ENCODE measurements around the gene PLA2R1.

Gene PLA2R1

DNA sequence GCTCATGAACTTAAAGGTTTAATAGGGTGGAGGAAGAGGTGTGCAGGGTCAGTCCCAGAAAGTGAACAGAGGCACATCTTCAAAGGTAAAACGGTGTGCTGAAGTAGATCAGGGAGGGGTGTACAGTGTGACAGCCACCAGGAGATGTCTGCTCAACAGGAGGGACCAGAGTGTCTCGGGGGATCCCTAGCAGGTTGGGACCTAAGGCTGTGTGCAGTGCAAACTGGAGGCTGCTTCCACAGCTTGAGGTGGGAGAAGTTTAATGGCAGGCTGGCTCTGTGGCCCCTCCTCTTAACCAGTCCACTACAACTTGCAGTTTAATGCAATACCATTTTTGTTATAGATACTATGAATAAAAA lies 33.2 kb downstream of the PLA2R1 start:
- ATAC-seq (no peak), DNase-seq (no peak)

DNA sequence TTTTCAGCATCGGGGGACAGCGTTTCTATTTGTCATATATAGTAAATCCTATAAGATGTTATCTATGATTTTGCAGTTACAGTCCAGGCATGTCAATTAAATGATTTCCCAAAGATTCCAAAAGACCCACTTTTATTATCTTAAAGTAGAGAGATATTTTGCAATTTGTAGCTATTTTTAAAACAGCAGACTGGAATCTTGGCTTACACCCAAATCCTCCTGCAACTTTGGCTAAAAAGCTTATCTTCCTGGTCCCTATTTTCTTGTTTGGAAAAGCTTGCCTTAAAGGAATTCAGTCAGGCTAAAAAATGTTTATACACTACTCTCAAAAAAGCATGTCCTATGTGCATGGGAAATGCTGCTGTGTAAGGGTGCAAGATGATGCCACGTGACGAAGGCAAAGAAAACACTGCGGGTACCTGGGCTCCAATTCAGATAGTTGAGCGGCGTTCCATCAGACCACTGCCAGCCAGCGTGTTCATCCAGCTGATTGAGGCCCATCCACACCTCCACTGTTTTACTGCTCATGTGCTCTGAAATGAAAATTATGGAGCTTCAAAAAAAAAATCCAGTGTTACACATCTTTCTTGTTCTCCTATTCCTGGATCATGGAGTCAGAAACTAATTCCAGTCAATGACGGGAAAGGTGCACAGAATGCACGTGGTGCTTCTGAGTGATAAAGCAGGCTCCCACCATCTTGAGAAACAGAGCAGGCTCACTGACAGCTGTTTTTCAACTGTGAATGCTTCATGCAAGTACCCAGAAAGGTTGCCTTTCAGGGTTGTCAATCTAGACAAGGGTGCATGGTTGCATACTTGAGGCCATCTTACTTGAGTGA lies 33.8 kb downstream of the PLA2R1 start:
- no peak for DNase-seq
- no peak for ATAC-seq

DNA sequence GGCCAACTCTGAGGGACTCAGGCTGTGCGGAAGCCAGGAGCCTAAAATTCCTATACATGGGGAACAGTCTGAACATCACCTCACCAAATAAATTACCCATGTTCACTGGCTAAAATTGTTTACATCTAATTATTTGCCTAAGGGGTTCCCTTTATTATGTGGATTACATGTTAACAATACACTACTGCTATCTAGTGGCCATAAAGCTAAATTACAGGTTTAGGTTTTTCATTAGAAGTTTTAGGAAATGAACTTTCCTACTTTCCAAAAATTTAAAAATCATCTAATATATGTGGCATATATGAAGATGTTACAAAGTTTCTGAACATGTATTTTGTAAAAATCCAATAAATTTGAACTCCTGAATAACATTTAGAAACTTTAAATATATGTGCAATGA lies 40.3 kb downstream of the PLA2R1 start:
- ATAC-seq: no peak
- DNase-seq: no peak

DNA sequence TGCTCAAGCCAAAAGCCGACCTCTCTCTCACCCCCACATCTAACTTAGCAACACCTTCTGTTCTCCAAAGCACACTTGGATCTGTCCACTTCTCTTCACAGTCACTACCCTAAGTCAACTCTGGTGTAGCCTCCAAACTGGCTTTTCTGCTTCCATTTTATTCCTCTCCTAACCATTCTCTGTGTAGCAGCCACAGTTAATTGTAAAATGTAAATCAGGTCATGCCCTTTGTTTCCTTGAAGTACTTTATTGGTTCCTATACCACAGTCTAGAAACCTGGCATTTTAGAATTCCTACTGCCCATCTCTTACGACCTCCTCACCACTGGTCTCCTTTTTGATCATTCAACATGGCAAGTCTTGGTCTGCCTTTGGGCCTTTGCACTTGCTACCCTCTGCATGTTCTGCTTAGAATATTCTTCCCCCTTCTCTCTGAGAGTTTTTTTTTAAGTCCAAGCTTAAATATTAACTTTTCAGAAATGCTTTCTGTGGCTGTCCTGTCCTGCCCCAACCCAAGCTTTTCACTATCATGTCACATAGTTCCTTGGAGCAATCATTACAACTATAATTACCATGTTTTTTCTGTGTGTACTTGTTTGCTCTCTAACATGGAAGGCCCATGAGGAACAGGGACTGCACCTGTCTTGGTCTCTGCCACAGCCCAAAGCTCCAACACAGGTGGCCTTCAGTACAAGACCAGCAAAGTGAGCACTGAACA lies 42.9 kb downstream of the PLA2R1 start:
- ATAC-seq: no peak
- DNase-seq: no peak

DNA sequence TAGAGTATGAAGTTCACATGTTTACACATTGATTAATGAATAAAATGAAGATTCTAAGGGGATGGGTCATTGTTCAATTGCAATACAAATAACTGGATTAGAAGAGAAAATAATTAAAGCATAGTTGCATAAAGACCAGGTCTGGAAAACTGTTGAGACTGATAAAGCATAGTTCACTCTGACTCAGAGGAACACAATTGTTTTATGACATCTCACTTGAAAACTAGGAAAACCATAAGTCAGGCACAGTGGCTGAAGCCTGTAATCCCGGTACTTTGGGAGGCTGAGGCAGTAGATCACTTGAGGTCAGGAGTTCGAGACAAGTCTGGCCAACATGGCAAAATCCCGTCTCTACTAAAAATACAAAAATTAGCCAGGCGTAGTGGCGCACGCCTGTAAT lies 46.7 kb downstream of the PLA2R1 start:
- ATAC-seq: no peak
- no peak for DNase-seq

DNA sequence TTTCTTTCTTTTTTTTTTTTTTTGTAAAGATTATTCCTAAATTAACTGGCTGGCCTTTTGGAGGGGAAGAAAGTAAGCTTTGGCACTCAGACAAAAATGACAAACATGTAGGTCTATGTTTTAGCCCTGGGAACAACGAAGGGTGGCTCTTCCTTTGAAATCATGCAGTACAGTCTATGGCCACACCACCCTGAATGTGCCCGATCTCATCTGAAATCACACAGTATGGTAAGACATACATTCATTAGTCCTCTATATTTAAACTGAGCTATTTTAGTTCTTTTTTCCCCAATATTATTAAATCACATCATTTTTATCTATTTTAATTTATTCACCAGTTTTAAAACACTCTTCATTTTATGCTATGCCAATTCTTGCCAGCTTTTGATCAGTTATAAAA lies 48.2 kb downstream of the PLA2R1 start:
- ATAC-seq (no peak), DNase-seq (no peak)

DNA sequence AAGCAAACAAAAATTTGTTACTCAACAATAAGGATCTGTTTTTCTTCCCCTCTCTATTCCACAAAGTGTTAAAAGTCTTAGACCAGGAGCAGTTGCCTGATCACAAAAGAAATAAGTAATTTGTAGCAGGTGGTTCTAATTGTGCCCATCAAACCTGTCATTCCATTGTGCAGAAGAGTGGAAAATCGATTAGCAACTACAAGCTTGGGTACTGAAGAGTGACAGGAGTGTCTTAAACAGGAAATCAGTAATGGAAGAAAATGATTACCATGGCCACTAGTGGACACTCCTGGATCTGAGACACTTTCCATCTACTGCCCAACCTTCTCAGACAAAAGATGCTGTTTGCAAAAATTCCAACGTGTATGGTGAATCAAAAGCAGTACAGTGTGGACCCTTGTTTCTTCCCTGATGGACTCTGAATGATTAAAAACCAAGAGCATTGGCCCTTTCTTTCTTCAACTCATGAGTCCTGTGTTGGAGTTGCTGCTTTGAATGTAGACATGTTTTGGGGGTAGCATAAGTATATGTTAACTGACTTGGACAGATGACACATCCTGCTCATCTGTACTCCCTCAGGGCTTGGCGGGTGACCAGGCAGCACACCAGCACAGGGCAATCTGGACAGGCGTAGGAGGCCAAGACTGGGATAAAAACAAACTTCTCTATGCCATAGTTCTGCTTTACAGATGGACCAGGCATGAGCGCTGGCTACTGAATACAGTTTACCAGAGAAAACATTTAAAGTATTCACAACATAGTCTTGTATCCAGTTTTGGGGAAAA lies 51.9 kb downstream of the PLA2R1 start:
- ATAC-seq (no peak), DNase-seq (no peak)

DNA sequence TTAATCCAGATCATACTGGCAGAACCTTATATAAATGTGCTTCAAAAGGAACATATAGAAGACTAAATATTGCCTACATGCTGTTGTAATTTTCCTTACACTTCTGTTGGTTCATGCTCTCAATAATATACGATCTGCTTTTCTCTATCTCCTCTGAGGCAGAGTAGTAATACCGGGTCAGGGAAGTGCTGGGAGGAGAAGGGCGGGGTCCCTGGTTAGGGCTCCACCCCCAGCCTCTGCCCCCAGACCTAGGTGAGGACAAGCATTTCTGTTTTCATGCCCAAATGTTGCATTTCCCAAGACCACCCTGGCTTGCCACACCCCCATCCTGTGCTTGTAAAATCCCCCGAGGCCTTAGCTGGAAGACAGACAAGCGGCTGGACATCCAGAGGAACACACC lies 55.3 kb downstream of the PLA2R1 start:
- no peak for ATAC-seq
- DNase-seq: no peak

DNA sequence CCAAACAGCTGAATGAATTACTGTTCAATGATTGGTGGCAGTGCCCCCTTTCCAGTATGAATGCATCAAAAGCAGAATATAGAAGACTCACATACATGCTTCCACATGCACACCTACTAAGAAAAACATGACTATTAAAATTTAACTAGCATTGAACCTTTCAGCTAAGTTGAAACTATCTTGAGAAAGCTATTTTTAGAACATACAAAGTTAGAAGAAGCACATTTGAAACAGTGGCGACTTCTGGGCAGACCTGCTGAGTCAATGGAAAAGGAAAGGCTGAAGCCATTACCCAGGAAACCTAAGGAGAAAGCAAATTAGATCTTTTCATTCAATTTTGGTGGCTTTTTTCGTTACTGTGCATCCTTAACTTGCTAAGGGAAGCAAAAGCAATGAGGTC lies 55.9 kb downstream of the PLA2R1 start:
- no peak for DNase-seq

DNA sequence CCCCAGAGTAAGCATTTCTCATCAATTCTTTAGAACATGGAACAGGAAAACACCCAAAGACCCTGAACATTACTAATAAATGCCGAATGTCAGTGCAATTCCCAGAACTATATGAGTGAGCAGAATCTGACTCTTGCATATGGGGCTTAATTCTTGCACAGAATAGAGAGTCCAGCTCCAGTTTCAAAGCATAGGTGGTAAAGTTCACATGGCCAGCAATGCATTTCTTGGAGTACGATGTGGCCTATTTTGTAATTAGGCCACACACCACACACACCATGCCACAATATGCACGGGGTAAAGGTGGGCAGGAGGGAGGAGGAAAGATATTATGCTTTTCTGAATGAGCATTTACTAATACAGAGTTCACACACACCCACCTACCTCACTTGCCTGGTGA lies 56.5 kb downstream of the PLA2R1 start:
- ATAC-seq: no peak
- DNase-seq: no peak

More for the DNA sequence above, 55.9 kb downstream of the PLA2R1 start:
- ATAC-seq: no peak

DNA sequence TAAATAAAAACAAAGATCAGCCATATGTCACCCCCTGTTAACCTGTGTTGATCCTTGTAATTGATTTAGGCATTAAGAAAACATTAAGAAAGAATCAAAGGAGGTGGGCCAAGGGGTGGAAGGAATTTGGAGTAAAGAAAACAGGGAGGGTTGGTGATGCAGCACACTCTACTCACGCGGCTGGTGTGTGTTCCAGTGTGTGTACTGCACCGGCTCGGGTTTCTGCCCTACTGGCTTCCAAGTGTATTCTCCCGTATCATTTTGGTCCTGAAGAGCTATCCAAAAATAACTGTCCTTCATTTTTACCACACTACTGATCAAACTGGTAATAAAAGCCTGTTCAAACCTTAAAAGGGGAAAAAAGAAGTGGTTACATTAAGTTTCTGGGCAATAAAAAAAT lies 56.9 kb downstream of the PLA2R1 start:
- no peak for DNase-seq
- no peak for ATAC-seq

DNA sequence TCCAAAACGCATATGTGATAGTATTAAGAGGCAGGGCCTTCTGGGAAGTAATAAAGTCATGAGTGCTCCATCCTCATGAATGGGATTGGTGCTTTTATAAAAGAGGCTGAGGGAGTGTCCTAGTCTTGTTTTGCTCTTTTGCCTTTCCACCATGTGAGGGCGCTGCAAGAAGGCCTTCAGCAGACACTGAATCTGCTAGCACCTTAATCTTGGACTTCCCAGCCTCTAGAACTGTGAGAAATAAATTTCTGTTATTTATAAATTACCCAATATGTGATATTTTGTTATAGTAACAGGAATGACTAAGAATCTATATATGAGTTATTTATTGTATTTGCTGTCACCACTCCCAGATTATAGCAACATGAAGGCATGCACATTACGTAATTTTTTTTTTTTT lies 63.5 kb downstream of the PLA2R1 start:
- DNase-seq (no peak), ATAC-seq (no peak)

DNA sequence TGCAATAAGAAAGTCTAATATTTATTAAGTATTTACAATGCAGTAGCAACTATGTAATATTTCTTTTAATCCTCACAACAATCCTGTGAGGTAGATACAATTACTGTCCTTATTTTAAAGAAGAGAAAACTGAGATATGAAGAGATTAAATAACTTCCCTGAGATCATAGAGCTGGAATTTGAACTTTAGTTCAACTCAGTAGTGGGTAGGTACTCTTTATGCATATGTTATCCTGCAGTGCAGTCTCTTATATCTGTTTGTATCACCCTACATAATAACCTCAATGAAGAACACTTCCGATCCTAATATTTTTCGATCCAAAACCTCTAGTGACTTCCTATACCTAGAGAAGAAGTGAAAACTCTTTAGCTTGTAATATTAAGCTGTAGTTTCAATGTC lies 64.2 kb downstream of the PLA2R1 start:
- no peak for ATAC-seq
- no peak for DNase-seq

DNA sequence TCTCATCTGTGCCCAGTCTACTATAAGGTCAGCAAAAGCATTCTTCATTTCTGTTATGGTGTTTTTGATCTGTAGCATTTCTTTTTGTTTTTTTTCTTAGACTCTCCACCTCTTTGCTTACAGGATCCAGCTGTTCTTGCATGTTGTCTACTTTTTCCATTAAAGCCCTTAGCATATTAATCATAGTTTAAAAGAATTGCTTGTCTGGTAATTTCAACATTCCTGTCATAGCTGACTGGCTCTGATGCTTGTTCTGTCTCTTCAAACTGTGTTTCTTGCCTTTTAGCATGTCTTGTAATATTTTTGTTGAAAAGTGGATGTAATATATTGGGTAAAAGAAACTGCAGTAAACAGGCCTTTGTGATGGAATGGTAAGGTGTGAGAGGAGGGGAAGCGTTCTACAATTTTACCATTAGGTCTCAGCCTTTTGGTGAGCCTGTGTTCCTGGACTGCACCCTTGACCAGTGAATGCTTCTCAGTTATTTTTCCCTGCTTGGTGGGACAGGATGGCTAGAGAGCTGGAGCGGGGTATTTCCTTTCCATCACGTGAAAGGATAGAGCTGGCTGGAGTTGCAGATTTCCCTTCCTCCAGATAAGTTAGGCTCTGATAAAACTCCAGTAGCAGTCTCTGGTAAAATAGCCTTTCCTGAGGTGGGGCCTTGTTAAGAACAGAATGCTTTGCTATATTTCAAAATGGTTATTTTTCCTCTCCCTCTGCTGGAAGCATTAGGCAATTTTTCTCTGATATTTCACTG lies 65.4 kb downstream of the PLA2R1 start:
- ATAC-seq: no peak
- DNase-seq: no peak

DNA sequence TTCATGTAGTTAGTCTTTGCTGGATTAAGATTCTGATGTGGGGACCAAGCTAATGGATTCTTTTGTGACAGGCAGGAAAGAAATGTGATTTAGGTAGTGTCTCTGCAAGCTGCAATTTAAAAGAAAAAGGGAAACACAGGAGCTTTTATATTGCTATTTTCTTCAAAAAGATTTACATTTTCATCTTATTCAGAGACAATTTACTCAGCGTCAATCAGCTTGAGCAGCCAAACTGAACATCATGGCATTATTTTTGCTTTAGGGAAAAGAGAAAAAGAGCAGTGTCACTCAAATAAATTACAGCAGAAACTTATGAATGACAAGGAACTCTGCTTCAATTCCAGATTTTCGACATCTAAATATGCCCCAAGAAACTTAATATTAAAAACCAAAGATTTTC lies 67.4 kb downstream of the PLA2R1 start:
- no peak for DNase-seq

DNA sequence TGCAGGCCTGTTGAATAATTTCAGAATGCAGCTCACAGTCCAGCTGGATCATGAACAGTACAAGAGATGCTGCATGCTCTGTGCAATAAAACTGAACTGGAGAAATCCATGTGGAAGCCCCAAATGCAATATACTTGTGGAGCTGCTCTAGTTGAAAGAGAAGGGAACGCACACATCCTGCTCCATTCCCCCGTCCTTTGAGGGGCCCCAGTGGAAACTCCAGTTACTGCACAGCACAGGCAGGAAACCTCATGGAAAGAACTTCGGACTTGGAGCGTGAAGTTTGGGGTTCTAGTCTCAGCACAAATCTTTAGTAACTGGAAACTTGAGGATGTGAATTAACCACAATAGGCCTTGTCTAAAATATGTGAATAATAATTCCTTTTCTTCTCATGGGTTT lies 73.2 kb downstream of the PLA2R1 start:
- DNase-seq (no peak), ATAC-seq (no peak)

More for the DNA sequence above, 67.4 kb downstream of the PLA2R1 start:
- no peak for ATAC-seq

DNA sequence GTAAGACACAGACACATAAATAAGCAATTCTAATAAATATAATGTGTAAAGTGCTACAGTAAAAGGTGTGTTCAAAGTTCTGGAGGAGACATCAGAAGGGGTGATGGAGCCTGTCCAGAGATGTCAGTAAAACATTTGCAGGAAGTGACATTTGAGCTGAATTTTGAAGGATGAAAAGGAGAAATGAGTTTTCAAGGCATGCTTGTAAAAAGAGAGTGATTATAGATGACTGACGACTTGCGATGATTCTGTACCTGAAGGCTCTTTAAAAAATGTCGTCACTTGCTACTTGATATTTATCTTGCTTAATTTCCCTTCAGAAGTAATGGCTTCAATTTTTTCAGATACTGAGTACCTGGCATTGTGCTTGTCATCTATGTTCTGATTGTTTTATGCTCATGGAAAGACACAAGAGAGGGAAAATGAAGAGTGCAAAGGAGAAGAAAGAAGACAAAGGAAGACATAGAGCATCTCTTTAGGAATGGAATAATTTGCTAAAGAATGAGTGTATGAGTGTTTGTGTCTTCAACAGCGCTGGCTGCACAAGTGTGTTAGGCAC lies 73.9 kb downstream of the PLA2R1 start:
- ATAC-seq (no peak), DNase-seq (no peak)

DNA sequence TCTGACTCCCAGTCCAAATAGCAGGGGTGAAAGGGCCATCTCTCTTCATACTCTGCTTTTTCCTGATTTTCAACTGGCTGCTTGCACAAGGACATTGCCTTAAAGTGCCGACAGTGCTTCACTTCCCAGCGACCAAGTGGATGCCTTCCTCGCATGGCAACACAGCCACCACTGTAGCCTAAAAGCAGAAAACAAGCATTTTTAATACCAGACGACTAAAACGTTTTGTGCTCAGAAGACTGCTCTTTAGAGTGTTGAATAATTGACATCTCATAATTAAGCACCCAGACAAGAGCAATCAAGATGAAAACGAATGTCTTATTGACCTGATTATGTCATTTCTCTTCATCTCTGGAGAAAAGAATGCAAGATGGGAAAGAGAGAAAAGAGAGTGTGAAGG lies 75.2 kb downstream of the PLA2R1 start:
- no peak for ATAC-seq
- no peak for DNase-seq

DNA sequence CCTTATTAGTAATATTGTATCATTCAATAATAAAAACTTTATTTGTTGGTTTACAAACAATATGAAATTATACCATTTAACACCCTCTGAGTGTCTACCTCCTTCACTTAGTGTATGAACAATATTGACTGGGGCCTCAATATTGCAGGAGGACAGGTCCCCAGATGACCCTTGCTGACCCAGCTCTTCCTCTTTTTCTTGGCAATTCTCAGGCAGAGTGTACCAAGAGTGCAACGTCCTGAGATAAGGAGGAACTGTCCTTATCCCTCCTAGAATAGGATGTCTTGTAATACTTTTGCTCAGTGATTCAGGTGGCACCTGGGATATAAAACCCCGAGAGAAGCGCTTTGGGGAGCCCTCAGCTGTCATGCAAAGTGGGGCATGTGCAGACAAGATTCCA lies 76.8 kb downstream of the PLA2R1 start:
- no peak for ATAC-seq
- no peak for DNase-seq

DNA sequence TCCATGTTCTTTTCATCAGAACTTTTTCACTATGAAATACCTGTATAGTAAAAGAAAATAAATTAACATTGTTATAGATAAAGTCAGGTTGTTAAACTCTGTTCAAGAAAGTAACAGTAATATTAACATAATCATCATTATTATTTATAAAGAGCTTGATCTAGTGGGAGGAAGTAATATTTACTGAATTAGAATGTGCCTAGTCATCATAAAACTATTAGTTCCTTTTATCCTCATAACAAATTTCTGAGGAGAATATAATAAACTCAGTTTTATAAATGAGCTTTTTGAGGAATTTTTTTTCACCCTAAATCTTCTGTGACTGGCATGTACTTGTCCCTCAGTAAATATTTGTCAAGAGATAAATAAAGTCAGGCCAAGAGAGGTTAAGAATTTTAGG lies 78.4 kb downstream of the PLA2R1 start:
- ATAC-seq (no peak), DNase-seq (no peak)

DNA sequence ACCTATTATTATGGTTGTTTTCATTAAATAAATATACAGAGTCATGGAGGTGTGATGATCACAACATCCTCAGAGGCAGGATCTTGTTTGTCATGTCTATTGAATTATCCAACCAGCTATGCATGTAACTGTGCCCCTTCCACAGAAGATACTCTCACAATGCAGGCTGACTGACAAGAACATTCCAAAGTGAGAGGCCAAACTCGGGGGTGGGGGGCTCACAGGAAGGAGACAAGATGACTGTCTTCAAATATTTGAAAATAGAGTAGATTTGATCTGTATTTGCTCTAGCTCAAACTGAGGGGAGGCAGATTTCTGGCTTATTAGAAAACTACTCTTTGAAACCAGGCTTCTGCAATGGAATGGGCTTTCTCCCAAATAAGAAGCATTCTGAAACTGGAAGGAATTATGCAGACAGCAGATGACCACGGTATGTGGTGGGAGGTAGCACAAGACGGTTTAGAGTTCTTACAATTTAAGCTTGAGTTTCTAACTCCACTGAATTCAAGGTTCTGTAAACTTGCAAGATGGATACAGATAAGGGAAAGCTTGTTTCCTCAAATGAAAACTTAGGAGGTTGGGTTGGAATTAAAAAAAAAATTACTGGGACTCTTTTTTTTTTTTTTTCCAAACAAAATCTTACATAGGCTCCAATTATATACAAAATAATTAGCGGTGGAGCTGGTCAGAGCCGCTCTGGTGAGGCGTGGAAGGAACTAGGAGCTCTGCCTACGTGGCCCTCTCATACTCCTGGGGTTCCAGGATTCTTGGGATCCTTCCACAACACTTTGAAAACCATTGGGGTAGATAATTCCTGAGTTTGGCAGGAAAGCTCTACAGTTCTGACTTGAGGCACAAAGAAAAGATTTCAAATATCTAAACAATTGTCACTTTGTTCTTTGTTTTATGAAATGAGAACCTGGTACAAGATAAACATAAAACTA lies 79.3 kb downstream of the PLA2R1 start:
- DNase-seq: no peak
- ATAC-seq: no peak
